ENCODE data around the gene LRRC52. TPM values are rescaled to one million over a fixed set of nuclear protein-coding genes. Genes with fewer than 3 reads are reported as not detected.

Gene LRRC52
- polyA plus RNA-seq, 1 experiment, result not detected

DNA sequence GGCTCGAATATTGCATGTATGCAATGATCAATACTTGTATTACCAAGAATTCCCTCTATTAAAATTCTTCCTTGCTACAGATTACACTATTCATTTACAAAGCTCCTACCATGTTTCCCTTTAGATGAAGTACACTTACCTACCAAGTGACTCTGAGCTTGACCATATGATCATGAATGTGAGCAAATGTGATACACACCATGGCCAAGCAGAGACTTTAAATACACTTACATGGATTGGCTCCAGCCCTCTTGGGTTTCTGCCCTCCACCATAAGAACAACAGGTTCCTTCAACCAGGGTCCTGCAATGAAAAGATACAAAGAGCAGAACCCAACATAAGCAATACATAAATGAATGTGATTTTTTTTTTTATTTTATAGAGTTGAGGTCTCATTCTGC lies 30.0 kb downstream of the LRRC52 start:
- CTCF ChIA-PET, result interaction anchor here (3.5 kb wide), 1 partner anchor 18 kb away, joined by 19 read pairs; no protein-coding TSS in a partner anchor
- no peak for TF ChIP-seq CTCF (IDR thresholded peaks at IDR 0.05; ENCODE audit: low read depth, low read length)

GRCh38 chr1:165574295-165574694 lies 30.5 kb downstream of the LRRC52 start:
- H3K4me3 ChIP-seq (ENCODE audit: low read depth, low read length), result no peak overlapping the region
- no peaks in the 10 kb centered on the region for H3K27me3 ChIP-seq (ENCODE audit: control insufficient read depth, insufficient read depth, low read length)
- H3K27ac ChIP-seq (ENCODE audit: low read depth, low read length), result no peak overlapping the region
- no peak for TF ChIP-seq CTCF (IDR thresholded peaks at IDR 0.05; ENCODE audit: low read depth, low read length)
- CTCF ChIA-PET, result interaction anchor here (2.3 to 3.5 kb wide), 2 partner anchors 18 to 180 kb away, joined by 9 to 19 read pairs; no protein-coding TSS in a partner anchor
- no peak for DNase-seq (ENCODE audit: low read depth, low spot score)
- H3K9me3 ChIP-seq (ENCODE audit: control insufficient read depth, insufficient read depth, low read length), result no peaks in the 10 kb centered on the region
- POLR2A ChIA-PET, result no interaction called here

More for the DNA sequence above, 30.0 kb downstream of the LRRC52 start:
- no peak for DNase-seq (ENCODE audit: low read depth, low spot score)
- Histone ChIP-seq H3K27me3 (ENCODE audit: control insufficient read depth, insufficient read depth, low read length) (peaks cover 1% of the 10 kb centered on the region), H3K9me3 (ENCODE audit: control insufficient read depth, insufficient read depth, low read length) (no peaks in the 10 kb centered on the region), H3K27ac (ENCODE audit: low read depth, low read length) (no peak overlapping the region), H3K4me3 (ENCODE audit: low read depth, low read length) (no peak overlapping the region)
- POLR2A ChIA-PET, result no interaction called here

DNA sequence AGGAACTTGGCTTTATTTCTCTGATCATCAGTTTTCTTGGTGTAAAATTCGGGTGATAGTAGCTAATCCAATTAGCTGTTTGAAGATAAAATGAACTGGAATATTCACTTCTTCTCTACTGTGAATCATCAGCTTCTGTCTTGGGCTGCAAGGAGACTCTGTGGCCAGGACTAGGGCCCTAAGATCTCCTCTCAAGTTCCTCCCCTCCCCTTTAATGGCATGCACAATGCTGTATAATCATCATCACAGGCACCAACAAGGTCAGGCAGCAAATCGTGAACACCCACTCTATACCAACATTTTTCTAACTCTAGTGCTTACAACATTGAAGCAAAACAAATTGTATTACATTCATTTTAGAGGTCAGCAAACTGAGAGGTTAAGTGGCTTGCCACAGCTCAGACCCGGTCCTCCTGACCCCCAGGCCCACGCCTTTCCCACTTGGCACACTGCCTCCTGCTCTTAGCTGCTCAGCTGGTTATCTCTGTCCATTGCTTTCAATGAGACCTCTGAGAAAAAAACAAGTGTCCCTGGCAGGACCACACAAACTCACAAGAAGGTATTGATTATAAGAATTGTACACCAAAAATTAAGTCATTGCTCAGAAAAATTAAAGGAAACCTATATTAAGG lies 31.8 kb downstream of the LRRC52 start:
- no peak overlapping the region for H3K27ac ChIP-seq (ENCODE audit: low read depth, low read length)
- TF ChIP-seq CTCF (IDR thresholded peaks at IDR 0.05; ENCODE audit: low read depth, low read length), result no peak
- H3K9me3 ChIP-seq (ENCODE audit: control insufficient read depth, insufficient read depth, low read length), result no peaks in the 10 kb centered on the region
- POLR2A ChIA-PET, result no interaction called here
- DNase-seq (ENCODE audit: low read depth, low spot score), result no peak
- H3K4me3 ChIP-seq (ENCODE audit: low read depth, low read length), result no peak overlapping the region
- CTCF ChIA-PET, result interaction anchor here (0.7 to 3.5 kb wide), 4 partner anchors 17 to 208 kb away, joined by 3 to 19 read pairs (median 7); no protein-coding TSS in a partner anchor
- no peaks in the 10 kb centered on the region for H3K27me3 ChIP-seq (ENCODE audit: control insufficient read depth, insufficient read depth, low read length)

GRCh38 chr1:165576536-165576935 lies 32.7 kb downstream of the LRRC52 start:
- no peak for TF ChIP-seq CTCF (IDR thresholded peaks at IDR 0.05; ENCODE audit: low read depth, low read length)
- ChIA-PET POLR2A (no interaction called here), CTCF (interaction anchor here (0.7 to 2.3 kb wide), 3 partner anchors 16 to 209 kb away, joined by 3 to 9 read pairs (median 5); no protein-coding TSS in a partner anchor)
- Histone ChIP-seq H3K27me3 (ENCODE audit: control insufficient read depth, insufficient read depth, low read length) (no peaks in the 10 kb centered on the region), H3K27ac (ENCODE audit: low read depth, low read length) (no peak overlapping the region), H3K9me3 (ENCODE audit: control insufficient read depth, insufficient read depth, low read length) (peaks cover 1% of the 10 kb centered on the region; the same call in 1 of the 2 replicates), H3K4me3 (ENCODE audit: low read depth, low read length) (no peak overlapping the region)
- DNase-seq (ENCODE audit: low read depth, low spot score), result no peak

DNA sequence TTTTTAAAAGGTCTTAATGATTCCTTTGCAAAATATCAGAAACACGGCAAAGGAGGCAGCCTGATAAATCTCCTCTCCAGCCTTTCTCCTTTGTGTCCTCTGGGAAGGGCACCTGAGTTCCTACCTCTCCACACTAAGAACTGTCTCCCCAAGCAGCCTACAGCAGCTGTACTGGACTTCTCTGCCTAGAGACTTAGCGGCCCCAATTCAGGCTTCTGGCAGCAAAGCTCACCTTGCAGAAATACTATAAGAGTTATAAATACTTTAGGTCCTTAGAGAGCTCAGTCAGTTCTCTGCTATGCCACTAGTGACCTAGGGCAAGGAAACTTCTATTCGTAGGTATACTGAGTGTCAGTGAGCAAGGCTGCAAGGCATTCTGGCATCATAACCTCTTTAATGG lies 33.9 kb downstream of the LRRC52 start:
- Histone ChIP-seq H3K4me3 (ENCODE audit: low read depth, low read length) (no peak overlapping the region), H3K9me3 (ENCODE audit: control insufficient read depth, insufficient read depth, low read length) (peaks cover 8% of the 10 kb centered on the region; the same call in 1 of the 2 replicates), H3K27ac (ENCODE audit: low read depth, low read length) (no peak overlapping the region), H3K27me3 (ENCODE audit: control insufficient read depth, insufficient read depth, low read length) (no peaks in the 10 kb centered on the region)
- POLR2A ChIA-PET, result no interaction called here
- CTCF ChIA-PET, result interaction anchor here (2.9 kb wide), 1 partner anchor 185 kb away, joined by 10 read pairs; no protein-coding TSS in a partner anchor
- no peak for DNase-seq (ENCODE audit: low read depth, low spot score)
- no peak for TF ChIP-seq CTCF (IDR thresholded peaks at IDR 0.05; ENCODE audit: low read depth, low read length)
